Measurements from ENCODE around the gene CCDC68.

CCDC68 gene

DNA sequence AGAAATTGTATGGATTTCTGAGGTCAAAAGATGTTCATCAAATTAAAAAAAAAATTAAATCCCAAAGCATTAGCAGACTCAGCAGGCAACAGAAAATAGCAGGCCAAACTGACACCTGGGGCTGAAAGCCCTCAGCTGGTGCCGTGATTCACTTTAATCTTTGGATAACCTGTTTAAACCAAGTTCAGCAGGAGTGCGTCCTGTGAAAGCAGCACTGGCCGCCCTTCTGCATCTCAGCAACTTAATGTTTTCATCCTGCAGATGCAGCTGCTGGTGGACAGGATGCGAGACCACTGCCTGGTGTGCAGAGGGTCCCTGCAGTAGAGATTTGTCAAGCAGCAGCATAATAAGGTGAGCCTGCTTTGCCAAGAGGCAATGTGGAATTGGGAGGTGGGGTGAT lies 41.2 kb downstream of the CCDC68 start:
- no peak for DNase-seq (ENCODE audit: low read depth in 2 of 2)

DNA sequence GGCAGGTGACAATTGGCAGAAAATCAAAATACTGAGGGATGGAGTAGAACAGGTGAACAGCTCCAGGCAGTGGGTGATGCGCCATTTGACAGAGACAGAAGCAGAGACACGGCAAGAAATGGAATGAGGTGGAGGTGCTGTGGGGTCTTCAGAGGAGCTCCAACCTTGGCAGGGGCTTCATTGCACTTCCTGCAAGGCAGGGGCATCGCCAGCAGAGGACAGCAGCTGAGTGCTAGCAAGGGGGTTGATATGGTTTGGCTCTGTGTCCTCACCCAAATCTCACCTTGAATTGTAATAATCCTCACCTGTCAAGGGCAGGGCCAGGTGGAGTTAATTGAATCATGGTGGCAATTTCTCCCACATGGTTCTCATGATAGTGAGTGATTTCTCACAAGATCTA lies 42.8 kb downstream of the CCDC68 start:
- no peak for DNase-seq (ENCODE audit: low read depth in 2 of 2)

DNA sequence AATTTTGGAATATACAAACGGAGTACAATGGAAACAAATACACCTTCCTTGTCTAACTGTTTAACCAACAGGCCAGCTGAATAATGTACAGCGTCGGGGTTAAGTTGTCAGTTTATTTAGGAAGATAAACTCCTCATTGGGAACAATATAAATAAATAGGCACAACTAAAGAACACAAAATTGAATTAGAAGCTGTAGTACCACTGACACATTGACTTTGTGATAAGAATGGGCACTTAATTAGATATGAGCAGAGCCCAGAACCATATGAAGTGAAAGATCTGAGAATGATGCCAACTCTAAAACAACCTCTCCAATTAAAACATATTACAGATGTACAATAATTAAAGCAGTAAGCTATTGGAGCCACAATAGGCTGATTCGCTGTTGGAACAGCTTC lies 44.4 kb downstream of the CCDC68 start:
- DNase-seq (ENCODE audit: low read depth in 2 of 2): no peak

DNA sequence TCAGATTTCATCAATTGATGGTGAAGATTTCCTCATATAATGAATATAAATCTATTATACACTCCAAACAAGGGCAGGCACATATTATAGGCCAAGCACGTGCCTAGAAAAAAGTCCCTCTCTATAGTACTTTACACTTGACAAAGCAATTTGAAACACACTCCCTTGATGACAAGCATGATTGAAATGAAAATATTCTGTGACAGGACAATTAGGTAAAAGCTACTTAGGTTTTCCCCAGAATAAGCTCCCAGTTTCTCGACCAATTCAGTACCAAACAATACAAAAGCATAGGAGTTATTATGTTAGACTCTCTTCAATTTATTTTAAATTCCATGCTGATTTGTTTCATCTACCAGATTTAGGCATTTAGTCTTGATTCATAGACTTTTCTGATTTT lies 47.7 kb downstream of the CCDC68 start:
- no peak for DNase-seq (ENCODE audit: low read depth in 2 of 2)

DNA sequence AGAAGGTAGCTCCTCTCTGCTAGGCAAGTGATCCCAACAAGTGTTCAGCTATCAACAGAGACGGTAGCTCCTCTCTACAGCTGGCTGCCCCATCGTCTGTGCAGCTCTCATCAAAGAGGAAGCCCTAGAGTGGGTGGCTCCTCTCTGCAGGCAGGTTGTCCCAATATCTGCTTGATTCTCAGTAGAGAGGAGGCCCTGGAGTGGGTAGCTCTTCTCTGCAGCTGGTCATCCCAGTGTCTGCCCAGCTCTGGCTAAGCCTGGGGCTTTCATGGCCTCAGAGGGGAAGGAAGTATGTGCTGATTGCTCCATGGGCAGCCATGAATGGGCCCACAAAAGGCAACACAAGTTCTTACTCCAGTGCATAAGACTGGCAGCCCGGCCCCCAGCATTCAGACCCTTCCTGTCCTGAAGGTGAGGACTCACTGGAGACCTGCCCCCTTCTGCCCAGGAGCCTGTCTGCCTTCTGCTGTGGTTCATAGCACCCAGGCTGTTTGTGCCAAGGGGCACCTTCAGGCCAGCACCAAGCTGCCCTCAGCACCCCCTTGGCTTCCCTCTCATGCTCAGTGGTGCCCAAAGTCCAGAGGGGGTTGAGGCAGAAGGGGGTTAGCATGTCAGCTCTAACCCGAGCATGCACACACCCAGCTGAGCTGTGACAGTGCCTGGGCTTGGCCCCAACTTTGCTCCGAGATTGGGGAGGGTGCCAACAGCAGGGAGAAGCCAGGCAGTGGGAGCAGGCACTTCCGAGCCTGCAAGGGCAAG lies 48.9 kb downstream of the CCDC68 start:
- no peak for DNase-seq (ENCODE audit: low read depth in 2 of 2)

DNA sequence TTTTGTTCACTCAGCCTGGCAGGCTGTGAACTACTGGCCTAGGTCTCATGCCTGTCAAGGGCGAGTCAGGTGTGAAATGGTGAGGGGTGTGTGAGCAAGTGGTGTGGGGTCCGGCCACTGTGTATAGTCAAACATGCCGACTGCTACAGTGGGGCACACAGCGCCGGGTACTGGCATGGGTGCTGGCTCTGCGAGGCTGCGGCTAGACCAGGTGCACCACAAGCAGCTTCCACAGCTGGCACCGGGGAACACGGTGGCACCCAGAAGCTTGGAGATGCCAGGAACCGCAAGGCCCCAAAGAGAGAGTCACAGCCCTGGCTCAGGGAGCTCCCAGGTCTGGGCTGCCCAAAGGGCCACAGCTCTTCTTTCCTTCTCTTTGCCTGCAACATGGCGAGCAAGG lies 49.7 kb downstream of the CCDC68 start:
- DNase-seq (ENCODE audit: low read depth in 2 of 2): no peak

DNA sequence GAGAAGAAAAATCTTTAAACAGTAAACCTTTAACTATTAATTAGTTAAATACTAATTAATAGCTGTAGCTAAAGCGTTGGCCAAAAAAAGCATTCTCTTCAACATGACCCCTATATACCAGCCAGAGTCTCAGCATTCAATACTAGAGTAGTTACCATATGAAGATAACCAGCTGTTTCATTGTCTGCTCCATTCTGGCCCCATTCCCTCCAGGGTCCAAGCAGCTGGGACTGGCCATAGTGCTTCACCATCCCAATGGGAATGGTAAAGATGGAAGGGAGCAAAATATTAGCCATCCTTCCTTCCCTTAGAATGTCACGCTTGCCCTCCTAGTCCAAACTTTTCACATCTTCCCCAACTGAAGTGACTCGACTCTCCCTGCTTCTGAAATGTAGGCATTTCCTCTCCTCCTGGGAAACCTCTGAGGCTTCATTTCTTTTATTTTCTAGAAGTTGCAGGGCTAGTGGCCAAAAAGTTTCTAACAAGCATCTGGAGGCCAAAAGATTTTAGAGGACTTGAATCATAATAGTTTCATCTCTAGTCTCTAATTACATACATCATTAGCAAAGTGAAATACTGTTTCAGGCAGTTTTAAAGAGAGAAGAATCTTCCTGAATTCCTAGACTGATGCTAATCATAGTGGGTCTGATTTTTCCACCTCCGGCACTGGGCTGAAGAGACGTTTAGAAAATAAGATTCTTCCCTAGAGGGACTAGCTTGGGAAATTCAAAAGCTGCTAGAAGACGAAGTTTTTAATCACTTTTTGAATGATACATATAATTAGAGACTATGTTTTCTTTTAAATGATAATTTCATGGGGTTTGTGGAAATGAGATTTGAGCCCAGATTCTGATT lies 52.7 kb downstream of the CCDC68 start:
- DNase-seq (ENCODE audit: low read depth in 2 of 2): no peak

DNA sequence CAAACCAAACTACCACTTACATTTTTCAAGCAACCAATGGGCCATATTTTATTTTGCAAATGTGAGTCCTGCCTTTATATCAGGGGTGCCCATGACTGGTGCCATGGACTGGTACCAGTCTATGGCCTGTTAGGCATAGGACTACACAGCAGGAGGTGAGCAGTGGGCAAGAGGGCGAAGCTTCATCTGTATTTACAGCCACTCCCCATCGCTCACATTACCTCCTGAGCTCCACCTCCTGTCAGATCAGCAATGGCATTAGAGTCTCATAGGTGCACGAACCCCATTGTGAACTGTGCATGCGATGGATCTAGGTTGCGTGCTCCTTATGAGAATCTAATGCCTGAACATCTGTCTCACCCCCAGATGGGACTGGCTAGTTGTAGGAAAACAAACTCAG lies 53.6 kb downstream of the CCDC68 start:
- DNase-seq (ENCODE audit: low read depth in 2 of 2): no peak

DNA sequence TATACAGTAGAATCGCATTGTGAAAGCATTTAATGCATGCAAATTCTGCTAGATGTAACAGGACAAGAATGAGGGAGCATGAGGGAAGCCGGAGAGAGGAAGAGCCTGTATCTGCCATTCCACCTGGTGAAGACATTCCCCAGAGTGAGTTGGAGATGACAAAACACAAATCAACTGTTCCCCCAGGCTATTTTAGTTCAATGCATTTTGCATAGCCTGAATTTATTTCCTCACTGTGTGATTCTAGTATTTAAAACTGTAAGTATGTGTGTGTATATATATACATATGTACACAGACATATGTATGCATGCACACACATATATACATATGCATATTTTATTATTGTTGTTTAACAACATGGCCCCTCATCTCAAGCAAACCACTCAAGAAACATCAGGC lies 54.7 kb downstream of the CCDC68 start:
- no peak for DNase-seq (ENCODE audit: low read depth in 2 of 2)

DNA sequence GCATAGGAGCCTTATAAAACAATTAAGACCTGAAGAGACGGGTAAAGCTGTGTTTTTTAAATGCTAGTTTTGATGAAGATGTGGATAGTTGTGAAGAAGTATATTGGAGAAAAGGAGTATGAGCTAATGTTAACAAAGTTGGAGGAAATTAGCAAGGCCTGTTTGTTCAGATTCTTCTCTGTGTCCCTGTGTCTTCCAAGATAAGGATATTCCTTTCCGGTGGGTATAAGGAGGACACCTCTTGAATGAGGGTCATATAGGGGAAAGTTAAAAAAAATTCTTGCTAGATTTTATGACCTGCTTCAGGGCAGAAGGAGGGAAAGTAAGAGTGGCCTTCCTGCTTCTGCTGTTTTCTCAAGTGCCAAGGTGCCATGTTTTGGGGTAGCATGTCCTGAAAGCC lies 59.0 kb downstream of the CCDC68 start:
- no peak for DNase-seq (ENCODE audit: low read depth in 2 of 2)

DNA sequence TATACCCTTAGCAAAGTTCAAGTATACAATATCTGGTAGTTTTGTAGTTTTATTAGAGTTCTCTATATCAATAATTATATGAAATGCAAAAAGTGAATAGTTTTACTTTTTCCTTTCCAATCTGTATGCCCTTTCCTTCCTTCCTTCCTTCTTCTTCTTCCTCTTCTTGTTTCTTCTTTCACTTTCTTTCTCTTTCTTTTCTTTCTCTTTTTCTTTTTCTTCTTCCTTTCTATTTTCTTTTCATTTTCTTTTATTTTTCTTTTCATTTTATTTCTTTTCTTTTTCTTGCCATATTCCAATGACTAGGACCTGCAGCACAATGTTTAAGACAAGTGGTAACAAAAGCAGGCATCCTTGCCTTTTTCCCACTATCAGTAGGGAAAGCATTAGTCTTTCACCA lies 59.8 kb downstream of the CCDC68 start:
- DNase-seq (ENCODE audit: low read depth in 2 of 2): no peak

DNA sequence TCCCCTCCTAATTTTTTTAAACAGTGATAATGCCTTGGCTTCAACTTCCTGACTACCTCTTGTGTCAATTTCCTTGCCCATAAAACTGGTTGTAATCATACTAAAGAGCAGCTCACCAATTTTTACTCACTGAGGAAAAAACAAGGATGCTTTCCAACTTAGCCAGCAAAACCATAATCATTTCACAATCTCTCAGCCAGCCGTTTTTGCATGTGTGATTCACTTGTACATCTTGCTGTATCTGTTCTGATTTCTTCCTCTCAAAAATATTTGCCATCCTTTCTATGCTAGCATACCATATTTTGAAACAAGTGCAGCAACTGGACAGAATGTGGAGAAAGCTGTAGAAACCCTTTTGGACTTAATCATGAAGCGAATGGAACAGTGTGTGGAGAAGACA lies 70.3 kb downstream of the CCDC68 start:
- DNase-seq (ENCODE audit: low read depth in 2 of 2): no peak

DNA sequence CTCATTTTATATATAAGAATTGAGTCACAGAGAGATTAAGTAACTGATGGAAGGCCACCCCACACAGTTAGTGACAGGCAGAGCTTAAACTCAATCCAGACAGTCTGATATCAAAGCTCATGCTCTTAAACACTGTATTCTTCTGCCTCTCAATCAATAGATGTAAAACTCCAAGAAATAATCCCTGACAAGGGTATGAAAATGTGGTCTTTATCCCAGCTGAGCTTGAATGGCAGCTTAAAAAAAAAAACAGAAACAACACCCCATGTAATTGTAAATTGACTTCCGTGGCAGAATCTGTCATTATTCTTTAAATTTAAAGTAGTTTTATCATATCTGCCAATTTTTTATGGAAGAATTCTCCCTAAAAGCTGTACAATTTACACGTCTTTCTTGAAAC lies 70.9 kb downstream of the CCDC68 start:
- no peak for DNase-seq (ENCODE audit: low read depth in 2 of 2)

DNA sequence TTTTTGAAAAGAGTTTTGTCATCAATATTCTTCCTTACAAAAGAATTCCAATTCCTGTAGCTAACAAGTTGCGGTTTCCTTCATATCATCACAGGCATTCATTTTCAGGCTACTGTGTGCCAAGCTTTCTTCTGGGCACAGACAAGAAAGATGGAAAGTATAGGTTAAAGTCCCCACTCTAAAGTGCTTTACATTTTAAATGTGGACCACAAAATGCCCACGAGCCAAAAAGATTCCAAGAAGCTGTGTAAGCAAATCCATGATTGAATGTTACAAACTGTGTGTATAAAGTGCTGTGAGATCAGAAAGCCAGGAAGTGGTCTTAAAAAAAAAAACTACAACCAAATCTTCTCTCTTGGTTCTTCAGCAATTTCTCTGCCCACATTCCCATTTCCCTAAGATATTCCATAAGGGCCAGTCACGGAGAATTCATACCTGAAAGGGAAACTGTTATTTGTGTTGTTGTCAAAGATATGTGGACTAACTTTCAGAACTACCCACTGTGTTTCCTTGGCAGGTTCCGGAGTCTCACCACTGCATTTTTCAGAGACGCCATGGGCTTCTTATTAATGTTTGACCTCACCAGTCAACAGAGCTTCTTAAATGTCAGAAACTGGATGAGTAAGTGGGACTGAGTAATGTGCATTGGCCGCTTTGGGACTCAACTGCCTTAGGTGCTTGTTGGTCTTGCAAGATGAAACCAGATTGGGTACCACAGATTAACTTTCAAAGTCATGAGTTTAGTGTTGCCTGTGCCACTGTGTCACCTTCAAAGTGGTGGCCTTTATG lies 75.3 kb downstream of the CCDC68 start:
- no peak for DNase-seq (ENCODE audit: low read depth in 2 of 2)

DNA sequence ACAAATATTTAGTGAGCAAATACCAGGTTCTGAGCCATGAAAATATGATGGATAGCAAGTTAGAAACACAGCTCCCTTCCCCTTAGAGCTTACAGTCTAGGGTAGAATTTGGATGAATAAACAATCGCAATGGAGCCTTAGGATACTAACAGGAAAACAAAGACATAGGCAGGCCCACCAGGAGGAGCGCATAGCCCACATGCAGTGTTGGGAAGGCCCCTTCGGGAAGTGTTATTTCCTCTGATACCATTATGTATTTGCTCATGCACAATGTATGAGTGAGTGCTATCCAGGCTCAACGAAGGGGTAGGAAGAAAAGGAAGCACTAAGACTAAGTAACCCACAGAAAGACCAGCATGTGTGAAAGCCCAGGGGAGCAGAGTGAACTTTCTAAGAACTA lies 76.9 kb downstream of the CCDC68 start:
- no peak for DNase-seq (ENCODE audit: low read depth in 2 of 2)

DNA sequence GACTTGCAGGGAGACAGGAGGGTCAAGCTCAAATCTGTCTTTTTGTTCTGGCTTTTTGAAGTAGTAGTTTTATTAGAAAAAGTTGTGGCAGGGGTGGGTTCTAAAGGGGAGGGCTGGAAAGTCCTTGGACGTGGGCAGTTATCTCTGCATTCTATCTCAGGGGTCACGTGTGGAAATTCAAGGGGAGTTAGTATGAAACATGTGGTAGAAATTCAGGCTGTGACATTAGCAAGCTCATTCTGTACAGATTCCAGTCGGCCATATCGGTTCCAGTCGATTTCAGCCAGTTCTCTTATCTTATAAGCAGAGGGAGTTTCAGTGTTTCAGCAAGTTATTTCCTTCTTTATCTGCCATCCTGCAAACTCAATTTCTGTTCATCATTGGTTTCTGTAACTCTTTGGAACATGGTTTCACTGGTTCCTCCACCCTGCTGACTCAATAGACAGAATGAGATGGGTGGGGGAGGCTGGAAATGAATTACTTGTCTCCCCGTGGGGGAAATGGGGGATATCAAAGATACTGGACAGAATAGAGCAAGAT lies 78.0 kb downstream of the CCDC68 start:
- DNase-seq (ENCODE audit: low read depth in 2 of 2): no peak

DNA sequence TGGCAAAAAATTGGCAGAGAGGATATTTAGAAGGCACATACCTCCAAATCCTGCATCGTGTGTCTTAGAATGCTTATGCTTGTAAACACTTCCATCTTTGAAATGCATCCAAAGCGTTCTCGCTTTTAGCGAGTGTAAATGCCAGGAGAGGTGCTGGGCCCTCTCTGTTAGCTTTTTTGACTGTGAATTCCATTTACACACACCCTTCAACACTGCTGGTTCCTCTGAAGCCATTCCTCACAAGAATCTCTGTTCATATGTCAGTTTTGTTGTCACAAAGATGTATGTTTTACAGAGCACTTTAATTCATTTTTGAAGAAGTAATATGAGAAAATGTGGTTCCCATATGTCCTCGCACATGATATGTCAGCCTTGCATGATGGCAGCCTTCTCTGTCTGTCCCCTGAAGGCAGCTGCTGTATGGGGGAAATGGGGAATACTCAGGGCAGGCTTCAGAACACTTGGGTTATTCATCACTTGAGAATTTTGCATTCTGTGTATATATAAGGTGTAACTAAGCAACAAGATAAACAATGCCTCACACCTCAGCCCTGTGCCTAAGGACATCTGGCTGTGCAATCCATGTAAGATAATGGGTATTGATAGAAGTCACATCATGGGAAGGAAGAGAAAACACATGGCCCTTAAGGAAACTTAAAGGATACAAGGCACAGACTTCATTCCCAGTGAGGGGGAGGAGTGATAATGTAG lies 78.7 kb downstream of the CCDC68 start:
- DNase-seq (ENCODE audit: low read depth in 2 of 2): no peak

DNA sequence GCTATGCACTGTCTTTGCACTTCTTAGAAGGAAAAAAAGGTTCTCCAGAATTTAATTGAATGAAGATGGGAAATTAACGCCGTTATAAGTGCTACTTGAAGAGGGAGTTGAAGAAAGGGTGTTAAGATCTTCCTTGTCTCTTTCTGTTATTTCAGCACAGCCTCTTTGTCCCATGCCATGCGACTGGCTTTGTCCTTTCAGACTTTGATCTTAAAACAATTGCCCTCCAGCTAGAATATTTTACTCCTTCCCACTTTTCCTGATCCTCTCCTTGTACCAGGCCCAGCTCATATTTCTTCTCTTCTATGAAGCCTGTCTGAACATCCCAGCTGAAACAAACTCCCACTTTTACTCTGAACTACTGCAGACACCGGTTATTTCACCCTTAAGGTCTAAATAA lies 79.6 kb downstream of the CCDC68 start:
- no peak for DNase-seq (ENCODE audit: low read depth in 2 of 2)

DNA sequence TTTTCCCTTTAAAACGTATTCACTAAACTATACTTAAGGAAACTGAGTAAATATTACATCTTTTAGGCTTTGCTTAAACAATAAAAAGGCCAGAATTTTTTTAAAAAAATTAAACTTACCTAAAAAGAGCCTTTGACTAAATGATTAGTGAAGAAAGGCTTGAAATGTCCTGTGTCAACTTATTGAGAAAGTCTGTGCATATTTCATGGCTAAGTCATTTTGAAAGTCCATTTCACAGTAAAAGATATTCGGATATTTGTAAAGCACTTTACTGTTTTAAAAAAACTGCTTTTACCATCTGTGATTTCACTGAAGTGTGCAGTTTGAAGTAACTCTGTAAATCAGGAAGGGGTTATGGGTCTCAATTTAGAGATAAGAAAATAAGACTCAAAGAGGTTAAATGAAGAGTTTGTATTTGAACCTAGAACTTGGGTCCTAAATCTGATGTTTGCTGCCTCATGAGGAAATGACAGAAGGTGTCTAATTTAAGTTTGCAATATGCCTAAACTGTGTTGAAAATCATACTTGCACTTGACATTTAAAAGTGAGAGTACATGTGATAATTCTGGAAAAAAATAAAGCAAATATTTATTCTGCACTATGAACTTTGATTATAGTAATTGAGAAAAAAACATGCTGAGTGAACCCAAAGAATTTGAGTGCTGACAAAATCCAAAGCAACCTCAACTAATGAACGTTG lies 80.5 kb downstream of the CCDC68 start:
- no peak for DNase-seq (ENCODE audit: low read depth in 2 of 2)

DNA sequence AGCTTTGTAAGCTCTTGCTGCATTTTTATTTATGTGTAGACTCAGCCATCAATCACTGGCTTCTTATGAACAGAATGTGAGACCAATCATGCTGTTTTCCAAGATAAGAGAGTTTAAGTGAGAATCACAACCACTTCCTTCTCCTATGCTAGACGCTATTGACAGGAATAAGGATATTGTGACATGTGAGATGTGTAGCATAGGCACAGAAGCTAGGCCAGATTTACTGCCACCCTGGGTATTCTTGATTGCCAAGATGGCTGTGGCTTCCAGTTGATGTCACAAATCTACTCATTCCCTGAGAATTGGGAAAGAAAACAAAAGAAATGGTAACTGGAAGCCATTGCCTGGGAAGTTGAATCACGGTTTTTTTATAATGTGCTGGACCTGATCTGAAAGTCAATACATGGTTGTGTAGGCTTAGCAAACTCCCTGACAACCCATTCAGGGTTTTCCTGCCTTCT lies 81.1 kb downstream of the CCDC68 start:
- no peak for DNase-seq (ENCODE audit: low read depth in 2 of 2)

DNA sequence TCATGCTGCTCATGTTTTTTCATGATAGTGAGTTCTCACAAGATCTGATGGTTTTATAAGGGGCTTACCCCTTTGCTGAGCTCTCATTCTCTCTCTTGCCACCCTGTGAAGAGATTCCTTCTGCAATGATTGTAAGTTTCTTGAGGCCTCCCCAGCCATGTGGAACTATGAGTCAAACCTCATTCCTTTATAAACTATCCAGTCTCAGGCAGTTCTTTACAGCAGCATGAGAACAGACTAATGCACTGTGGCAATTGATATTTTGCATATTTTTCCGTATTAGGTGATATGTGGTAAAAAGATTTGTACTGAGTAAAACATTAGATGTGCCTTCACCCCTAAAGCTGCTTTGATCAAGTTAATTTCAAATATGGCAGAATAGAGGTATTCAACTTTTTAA lies 82.2 kb downstream of the CCDC68 start:
- no peak for DNase-seq (ENCODE audit: low read depth in 2 of 2)

Measured in stimulated activated CD8-positive, alpha-beta memory T cell treated with anti-CD3 and anti-CD28 coated beads, Interleukin-7, amount 100 ng/mL, for 4 hours (primary cell).